Cardiac fibroblast (primary cell): ENCODE measurements around the gene CACNA2D3.

ENCODE experiments used
- DNase-seq, 2 donors: peaks; one replicate each; pipeline versions ENCODE4 v3.0.0 to v3.0.0-alpha.2; 2010; ENCODE audit warnings: low read depth in 2 of 2
- H3K4me3 ChIP-seq, 2 donors: replicated peaks in 1 of 2; 1 replicate in 1 of 2; 2 replicates in 1 of 2; pipeline ENCODE4 v1.5.1; 2011; ENCODE audit warnings: low read depth in 2 of 2, low read length in 2 of 2, mild to moderate bottlenecking in 2 of 2, moderate library complexity in 1 of 2
- TF ChIP-seq, protein P1 (sequence below): IDR thresholded peaks from one replicate; pipeline ENCODE4 v1.5.1; 2011; ENCODE audit warnings: low read depth, mild to moderate bottlenecking, low read length, inconsistent platforms

CACNA2D3 gene

GRCh38 chr3:54862526-54862925 is 740.2 kb downstream of the CACNA2D3 start:
- TF ChIP-seq, protein P1, sequence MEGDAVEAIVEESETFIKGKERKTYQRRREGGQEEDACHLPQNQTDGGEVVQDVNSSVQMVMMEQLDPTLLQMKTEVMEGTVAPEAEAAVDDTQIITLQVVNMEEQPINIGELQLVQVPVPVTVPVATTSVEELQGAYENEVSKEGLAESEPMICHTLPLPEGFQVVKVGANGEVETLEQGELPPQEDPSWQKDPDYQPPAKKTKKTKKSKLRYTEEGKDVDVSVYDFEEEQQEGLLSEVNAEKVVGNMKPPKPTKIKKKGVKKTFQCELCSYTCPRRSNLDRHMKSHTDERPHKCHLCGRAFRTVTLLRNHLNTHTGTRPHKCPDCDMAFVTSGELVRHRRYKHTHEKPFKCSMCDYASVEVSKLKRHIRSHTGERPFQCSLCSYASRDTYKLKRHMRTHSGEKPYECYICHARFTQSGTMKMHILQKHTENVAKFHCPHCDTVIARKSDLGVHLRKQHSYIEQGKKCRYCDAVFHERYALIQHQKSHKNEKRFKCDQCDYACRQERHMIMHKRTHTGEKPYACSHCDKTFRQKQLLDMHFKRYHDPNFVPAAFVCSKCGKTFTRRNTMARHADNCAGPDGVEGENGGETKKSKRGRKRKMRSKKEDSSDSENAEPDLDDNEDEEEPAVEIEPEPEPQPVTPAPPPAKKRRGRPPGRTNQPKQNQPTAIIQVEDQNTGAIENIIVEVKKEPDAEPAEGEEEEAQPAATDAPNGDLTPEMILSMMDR, result no peak
- DNase-seq, result peak in 1 of 2 donors; percentile 32
- H3K4me3 ChIP-seq, result no peak overlapping the region

- TF ChIP-seq, protein P1, result no peak
- DNase-seq, result peak; percentile 11 to 13
- no peak overlapping the region for H3K4me3 ChIP-seq
Measured at GRCh38 chr3:54863366-54863765, 741.0 kb downstream of the CACNA2D3 start.

- H3K4me3 ChIP-seq, result no peak overlapping the region
- TF ChIP-seq, protein P1, result no peak
- DNase-seq, result no peak
Measured at GRCh38 chr3:54863786-54864185, 741.4 kb downstream of the CACNA2D3 start.

DNA sequence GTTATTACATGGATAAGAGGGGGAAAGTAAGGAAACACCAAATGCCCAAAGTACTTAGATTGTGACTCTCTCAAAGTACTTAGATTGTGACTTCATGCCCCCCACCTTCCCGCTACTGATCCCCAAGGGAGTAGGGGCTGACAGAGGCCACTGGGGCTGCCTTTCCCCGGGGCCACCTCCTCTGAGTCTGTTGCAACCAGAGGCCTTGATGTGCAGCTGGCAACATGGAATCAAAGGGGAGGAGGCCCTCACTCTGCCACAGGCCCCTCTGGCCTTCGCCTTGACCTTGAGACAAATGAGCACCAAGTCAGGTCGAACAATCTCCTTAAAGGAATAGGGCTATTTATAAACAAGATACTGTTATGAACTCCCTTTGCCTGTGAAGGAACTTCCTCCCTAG is 743.0 kb downstream of the CACNA2D3 start:
- TF ChIP-seq, protein P1, result no peak
- no peak overlapping the region for H3K4me3 ChIP-seq
- no peak for DNase-seq

- no peak for DNase-seq
- no peak overlapping the region for H3K4me3 ChIP-seq
- TF ChIP-seq, protein P1, result no peak
Measured at GRCh38 chr3:54866251-54866650, 743.9 kb downstream of the CACNA2D3 start.

- peak; percentile 92 to 97 for DNase-seq
- TF ChIP-seq, protein P1, result peak; percentile 69
- H3K4me3 ChIP-seq, result no peak overlapping the region
Measured at GRCh38 chr3:54870423-54870822, 748.1 kb downstream of the CACNA2D3 start.

DNA sequence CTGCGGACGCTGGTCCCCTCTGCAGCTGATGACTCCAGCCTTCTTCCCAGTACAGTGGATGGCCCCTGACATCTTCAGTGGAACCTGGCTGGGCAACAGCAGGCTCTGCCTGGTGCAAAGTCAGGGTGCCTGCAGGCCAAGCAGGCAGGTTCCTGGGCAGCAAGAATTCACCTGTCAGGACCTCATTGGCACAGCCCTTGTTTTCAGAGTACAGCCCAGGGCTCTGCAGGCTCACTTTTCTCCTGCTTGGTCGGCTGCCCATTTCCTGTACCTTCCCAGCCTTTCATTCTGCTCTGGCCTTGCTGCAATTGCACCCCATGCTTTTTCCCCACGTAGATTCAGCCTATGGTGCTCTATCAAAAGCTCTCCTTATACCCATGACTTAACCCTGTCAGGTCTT is 749.5 kb downstream of the CACNA2D3 start:
- TF ChIP-seq, protein P1, result no peak
- no peak overlapping the region for H3K4me3 ChIP-seq
- DNase-seq, result no peak
